ENCODE data around the gene KRTAP5-8.
"Not testable (repeated sequence)": the region's sequence is repeated elsewhere in the genome, so short reads cannot be mapped to it uniquely, and the experiment has no call there.

KRTAP5-8 gene

DNA sequence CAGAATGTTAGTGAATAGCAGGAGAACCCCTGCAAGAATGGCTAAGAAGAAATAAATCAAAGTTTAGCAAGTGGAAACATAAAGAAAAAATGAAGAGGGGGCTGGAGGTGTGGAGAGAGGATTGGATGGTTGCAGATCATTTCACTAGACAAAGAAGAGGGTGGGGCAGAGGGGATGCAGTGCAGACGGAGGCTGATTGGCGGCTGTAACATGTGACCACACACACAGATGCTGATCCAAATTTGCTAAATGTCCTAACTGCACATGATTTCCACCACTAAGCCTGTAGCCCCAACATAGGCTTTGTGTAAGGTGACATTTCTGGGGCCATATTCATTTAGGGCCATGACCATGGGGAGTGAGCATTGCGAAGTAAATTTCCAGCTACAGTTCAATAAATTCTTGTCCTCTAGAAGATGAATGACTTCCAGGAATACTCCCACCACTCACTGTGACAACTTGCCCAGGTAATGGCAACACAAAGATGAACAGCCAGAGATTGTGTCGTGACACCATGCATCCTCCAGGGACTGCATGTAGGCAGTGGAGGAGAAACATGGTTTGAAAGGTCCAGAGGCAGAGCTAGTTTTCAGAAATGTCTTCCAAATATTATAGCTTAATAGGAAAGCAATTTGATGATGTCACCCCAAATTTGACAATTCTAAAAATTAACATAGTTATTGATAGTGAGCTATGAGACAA, 38.0 kb downstream of the KRTAP5-8 start:
- DNase-seq, result no peak

DNA sequence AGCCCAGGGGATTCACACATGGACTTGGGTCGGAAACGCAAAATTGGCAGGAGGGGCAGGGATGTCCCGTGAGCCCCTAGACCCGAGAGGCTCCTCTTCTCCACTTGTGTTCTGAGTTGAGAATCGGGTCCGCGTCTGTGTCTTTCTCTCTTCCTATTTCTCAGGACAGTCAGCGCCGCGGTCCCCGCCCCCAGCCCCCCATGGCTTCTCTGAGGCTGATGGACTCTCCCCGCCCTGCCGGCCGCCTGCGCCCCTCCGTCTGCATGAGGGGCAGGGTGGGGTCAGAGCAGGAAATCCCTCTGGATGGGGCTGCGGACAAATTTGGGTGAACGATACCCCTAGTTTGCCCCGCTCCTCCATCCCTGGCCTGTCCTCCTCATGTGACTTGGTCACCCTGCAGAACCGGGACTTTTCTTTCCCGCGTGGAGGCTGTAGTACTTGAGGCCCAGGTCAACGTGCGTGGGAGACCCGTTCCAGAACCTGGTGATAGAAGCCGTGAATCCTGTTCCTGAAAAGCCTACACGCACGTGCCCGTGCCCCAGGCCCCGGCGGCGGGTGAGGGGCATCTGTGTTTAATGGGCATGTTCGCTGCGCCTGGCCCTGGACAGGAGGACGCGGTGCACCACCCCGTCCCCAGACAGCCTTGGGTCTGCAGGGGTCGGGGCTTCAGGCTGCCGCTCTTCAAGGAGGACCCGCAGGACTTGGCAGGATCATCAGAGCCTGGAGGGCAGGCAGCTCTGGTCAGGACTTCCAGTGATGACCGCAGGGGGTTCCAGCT, 39.1 kb downstream of the KRTAP5-8 start:
- not testable (repeated sequence) for DNase-seq

DNA sequence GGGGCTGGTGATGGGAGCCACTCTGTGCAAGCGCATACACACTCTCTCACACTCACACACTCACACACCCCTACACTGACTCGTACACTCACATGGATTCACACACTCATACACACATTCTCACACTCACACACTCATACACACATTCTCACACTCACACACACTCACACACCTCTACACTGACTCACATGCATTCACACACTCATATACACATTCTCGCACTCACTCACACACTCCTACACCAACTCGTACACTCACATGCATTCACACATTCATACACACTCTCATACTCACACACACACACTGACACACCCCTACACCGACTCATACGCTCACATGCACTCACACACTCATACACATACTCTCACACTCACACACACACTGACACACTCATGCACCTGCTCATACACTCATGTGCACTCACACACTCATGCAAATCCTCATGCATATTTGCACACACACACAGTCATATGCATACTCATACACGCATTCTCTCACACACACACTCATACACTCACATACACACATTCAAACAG, 39.7 kb downstream of the KRTAP5-8 start:
- no peak for DNase-seq

DNA sequence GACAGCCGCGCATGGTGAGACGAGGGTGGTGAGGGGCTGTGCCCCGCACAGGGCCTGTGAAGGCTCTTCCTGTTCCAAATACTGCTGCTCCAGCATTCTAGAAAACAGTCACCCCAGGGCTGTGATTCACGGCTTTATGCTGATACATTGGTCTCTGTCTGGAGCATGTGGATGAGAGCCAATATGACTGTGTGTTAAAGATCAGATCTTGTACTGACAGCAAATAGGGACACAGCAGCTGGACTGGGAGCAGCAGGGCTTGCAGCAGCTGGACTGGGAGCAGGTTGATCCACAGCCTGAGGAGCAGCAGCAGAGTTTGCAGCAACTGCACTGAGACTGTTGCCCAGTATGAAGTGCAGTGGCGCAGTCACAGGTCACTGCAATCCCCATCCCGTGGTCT, 41.7 kb downstream of the KRTAP5-8 start:
- DNase-seq, result not testable (repeated sequence)

DNA sequence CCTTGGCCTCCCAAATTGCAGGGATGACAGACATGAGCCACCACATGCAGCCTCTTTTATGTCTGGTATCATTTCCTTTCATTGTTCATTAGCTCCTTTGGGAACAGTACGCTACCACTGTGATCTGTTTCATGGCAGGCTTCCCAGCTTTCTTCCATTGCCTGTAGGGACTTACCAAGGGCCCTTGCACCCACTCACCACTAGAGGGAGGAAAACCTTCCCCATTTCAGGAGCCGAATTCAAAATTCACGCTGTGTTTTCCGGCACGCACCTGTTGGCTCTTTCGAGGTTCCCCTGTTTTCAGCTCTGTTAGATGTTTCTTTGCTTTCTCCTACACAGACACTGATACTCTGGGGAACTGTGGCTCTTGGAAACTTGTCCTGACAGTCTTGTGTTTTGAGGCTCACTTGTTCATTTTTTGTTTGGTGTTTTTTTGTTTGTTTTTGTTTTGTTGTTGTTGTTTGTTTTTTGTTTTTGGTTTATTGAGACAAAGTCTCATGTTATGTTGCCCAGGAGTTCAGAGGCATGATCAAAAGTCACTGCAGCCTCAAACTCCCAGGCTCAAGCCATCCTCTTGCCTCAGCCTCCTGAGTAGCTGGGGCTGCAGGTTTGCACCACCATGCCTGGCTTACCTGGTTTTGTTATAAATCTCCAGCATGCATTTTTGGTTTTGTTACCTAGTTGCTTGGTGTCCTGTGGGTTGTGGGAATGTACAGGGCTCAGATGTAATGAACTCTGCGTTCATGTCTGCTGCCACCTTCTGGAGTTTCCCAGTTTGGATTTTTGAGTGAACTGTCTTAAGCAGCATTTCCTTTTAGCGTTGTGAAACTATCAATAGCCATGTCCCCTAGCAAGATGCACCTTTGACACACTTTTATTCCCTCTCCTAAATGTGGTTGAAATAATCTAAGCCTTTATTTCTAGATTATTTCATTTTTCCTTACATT, 42.5 kb downstream of the KRTAP5-8 start:
- peak; percentile 29 to 37 for DNase-seq

DNA sequence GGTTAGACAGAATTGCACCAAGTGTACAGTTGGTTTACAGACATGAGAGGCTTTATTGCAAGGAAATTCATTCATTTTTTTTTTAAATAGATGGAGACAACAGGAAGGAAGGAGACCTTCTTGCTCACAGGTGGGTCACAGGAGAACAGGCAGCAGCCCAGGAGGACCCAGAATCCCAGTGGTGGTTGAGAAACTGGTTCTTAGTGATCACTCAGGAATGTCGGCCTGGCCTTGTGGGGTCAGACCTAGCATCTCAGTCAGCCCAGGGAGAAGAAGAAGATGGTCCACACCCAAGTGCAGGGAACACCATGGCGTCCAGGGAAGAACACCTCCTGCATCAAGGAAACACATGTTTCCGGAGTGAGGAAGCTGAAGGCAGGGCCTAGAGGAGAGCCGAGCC, 44.0 kb downstream of the KRTAP5-8 start:
- DNase-seq, result no peak

DNA sequence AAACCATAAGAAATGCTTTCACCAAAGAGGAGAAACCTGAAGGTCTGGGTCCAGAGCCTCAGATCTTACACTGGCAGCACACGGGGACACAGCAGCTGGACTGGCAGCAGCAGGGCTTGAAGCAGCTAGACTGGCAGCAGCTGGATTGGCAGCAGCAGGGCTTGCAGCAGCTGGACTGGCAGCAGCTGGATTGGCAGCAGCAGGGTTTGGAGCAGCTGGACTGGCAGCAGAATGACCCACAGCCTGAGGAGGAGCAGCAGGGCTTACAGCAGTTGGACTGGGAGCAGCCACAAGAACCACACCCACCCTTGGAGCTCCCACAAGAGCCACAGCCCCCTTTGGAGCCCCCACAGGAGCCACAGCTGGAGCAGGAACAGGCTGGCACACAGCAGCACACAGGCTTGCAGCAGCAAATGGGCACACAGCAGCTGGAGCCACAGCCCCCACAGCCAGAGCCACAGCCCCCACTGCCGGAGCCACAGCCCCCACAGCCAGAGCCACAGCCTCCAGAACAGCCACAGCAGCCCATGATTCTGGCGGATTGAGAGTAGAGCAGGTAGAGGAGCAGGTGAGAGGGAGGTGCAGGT, 44.6 kb downstream of the KRTAP5-8 start, which contains the start of gene KRTAP5-11:
KRTAP5-11 (minus strand) TSS at position 567 of the 587 bp plus-strand sequence; CDS start at position 529, 38 bp downstream.
- DNase-seq, result no peak

DNA sequence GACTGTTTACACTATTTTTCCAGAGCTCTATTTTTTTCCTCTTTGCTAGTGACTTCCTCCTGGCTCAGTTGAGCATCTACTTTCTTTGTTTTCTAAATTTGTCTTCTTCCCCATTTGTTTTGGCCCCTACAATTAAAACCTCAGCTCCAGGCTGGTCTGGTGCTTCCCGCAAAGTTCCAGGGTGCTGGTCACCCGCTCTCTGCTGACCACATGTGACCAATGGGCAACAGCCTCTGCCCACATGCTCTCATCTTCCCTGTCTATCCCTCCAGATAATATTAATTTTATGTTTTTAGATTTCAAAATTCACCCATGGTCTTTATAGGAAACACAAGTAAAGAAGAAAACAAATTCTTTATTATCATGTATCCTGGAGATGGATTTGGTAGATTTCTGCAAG, 45.1 kb downstream of the KRTAP5-8 start:
- not testable (repeated sequence) for DNase-seq

DNA sequence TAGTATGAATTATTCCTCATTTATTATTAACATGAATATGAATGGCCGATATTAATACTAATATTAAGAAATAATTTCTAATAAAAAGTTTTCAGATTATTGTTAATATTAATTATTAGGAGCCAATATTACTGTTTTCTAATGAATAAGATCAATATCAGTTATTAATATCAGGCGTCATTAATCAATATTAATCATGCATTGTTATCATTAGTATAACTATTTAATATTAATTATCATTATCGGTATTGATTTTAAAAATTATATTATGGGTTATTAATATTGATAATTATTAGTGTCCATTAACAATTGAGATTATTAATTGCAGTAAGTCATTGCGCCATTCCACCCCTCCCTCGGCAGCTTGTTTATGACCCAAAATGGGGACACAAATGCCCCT, 47.8 kb downstream of the KRTAP5-8 start:
- DNase-seq, result not testable (repeated sequence)

DNA sequence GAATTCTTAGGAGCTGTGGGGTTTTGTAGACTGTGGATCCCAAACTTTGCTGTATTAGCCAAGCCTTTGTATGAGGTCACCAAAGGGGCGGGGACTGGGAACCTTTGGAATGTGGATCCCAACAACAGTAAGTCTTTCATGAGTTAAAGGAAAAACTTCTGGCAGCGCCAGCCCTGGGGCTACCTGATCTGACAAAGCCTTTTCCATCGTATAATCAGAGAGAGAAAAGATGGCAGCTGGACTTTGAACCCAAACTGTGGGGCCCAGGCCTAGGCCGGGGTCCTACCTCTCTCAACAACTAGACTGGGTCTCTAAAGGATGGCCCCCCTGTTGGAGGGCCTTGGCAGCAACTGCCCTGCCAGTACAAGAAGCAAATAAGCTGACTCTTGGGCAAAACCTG, 50.5 kb downstream of the KRTAP5-8 start:
- not testable (repeated sequence) for DNase-seq
